GM21786 (cell line): ENCODE measurements around the gene PRR12.

ENCODE experiments used
- ATAC-seq: cut with Tn5 transposase; IDR thresholded peaks from one replicate; pipeline ENCODE4 v1.9.1; 2021; ENCODE audit not compliant: unreplicated experiment

PRR12 gene

GRCh38 chr19:49590971-49591730, at the start of gene PRR12:
Gene PRR12, plus strand, starts transcription at chr19:49591182. Its CDS starts 473 bp downstream, at chr19:49591655.
- ATAC-seq, result no peak

- ATAC-seq, result no peak
Observed at GRCh38 chr19:49541914-49542313, 49.1 kb upstream of the PRR12 start.

- ATAC-seq, result no peak
Observed at GRCh38 chr19:49542446-49542845, 48.5 kb upstream of the PRR12 start.

- ATAC-seq, result no peak
Observed at GRCh38 chr19:49543032-49543431, 48.0 kb upstream of the PRR12 start.

GRCh38 chr19:49544154-49544553, 46.8 kb upstream of the PRR12 start:
- no peak for ATAC-seq

- ATAC-seq, result no peak
Observed at GRCh38 chr19:49546825-49547565, 44.0 kb upstream of the PRR12 start.

- no peak for ATAC-seq
Observed at GRCh38 chr19:49549045-49549444, 41.9 kb upstream of the PRR12 start.

- ATAC-seq, result no peak
Observed at GRCh38 chr19:49551531-49551930, 39.5 kb upstream of the PRR12 start.

GRCh38 chr19:49552749-49553148, 38.2 kb upstream of the PRR12 start:
- ATAC-seq, result no peak

- no peak for ATAC-seq
Observed at GRCh38 chr19:49553451-49554271, 37.3 kb upstream of the PRR12 start.

- ATAC-seq, result no peak
Observed at GRCh38 chr19:49554701-49555181, 36.2 kb upstream of the PRR12 start.

- no peak for ATAC-seq
Observed at GRCh38 chr19:49555600-49556411, 35.2 kb upstream of the PRR12 start.

GRCh38 chr19:49556412-49557398, 34.3 kb upstream of the PRR12 start:
- no peak for ATAC-seq

- no peak for ATAC-seq
Observed at GRCh38 chr19:49557641-49558325, 33.2 kb upstream of the PRR12 start.

- no peak for ATAC-seq
Observed at GRCh38 chr19:49558591-49558990, 32.4 kb upstream of the PRR12 start.

GRCh38 chr19:49559443-49559842, 31.5 kb upstream of the PRR12 start:
- ATAC-seq, result no peak

GRCh38 chr19:49559928-49560327, 31.1 kb upstream of the PRR12 start:
- ATAC-seq, result no peak

- ATAC-seq, result no peak
Observed at GRCh38 chr19:49560358-49560900, 30.6 kb upstream of the PRR12 start.
